H9 (cell line): ENCODE results near the gene EIF4A3. TPM values are rescaled to one million over a fixed set of nuclear protein-coding genes. Genes with fewer than 3 reads are reported as not detected.

Experiments
- DNase-seq: peaks from one replicate; pipeline ENCODE4 v3.0.0-alpha.2; 2017
- H2AFZ ChIP-seq: one replicate; pipeline ENCODE4 v1.6.1; 2013; ENCODE audit warnings: mild to moderate bottlenecking, low read length, control low read depth, moderate library complexity
- H2AK5ac ChIP-seq: 2 replicates; pipeline ENCODE4 v1.6.1; 2013; ENCODE audit warnings: low read length, control low read depth, mixed read lengths; ENCODE audit not compliant: insufficient read length
- H2BK120ac ChIP-seq: one replicate; pipeline ENCODE4 v1.6.1; 2013; ENCODE audit warnings: low read depth, mild to moderate bottlenecking, low read length, control low read depth, inconsistent platforms; ENCODE audit not compliant: poor library complexity, severe bottlenecking
- H2BK12ac ChIP-seq: 2 replicates; pipeline ENCODE4 v1.6.1; 2013; ENCODE audit warnings: low read length, control low read depth, mixed read lengths, low read depth; ENCODE audit not compliant: insufficient read length
- H2BK15ac ChIP-seq: 2 replicates; pipeline ENCODE4 v1.6.1; 2013; ENCODE audit warnings: low read depth, low read length, control low read depth
- H2BK20ac ChIP-seq: one replicate; pipeline ENCODE4 v1.6.1; 2013; ENCODE audit warnings: low read depth, mild to moderate bottlenecking, low read length, control low read depth, inconsistent platforms; ENCODE audit not compliant: poor library complexity, severe bottlenecking
- H2BK5ac ChIP-seq: 2 replicates; pipeline ENCODE4 v1.6.1; 2013; ENCODE audit warnings: low read length, control low read depth, mixed read lengths; ENCODE audit not compliant: insufficient read length
- H3K14ac ChIP-seq: 2 replicates; pipeline ENCODE4 v1.6.1; 2013; ENCODE audit warnings: low read length, control low read depth; ENCODE audit not compliant: insufficient read depth
- H3K18ac ChIP-seq: 2 replicates; pipeline ENCODE4 v1.6.1; 2013; ENCODE audit warnings: low read depth, mild to moderate bottlenecking, mixed read lengths, low read length, control low read depth; ENCODE audit not compliant: insufficient read length
- H3K23ac ChIP-seq: 2 replicates; pipeline ENCODE4 v1.6.1; 2013; ENCODE audit warnings: low read length, control low read depth, mixed read lengths, low read depth; ENCODE audit not compliant: insufficient read length
- H3K23me2 ChIP-seq: 2 replicates; pipeline ENCODE4 v1.6.1; 2013; ENCODE audit warnings: low read depth, mild to moderate bottlenecking, mixed read lengths, low read length, control low read depth; ENCODE audit not compliant: insufficient read length, poor library complexity, severe bottlenecking
- H3K27ac ChIP-seq: 2 replicates; pipeline ENCODE4 v1.5.1; 2013; ENCODE audit warnings: low read length, control low read depth, mixed read lengths, low read depth; ENCODE audit not compliant: insufficient read length
- H3K27me3 ChIP-seq: 2 replicates; pipeline ENCODE4 v1.6.1; 2013; ENCODE audit warnings: low read length, control low read depth, inconsistent platforms; ENCODE audit not compliant: insufficient read depth
- H3K4ac ChIP-seq: 2 replicates; pipeline ENCODE4 v1.6.1; 2013; ENCODE audit warnings: low read depth, mild to moderate bottlenecking, control low read depth, inconsistent platforms, low read length, moderate library complexity
- H3K4me1 ChIP-seq: 2 replicates; pipeline ENCODE4 v1.6.1; 2013; ENCODE audit warnings: low read length, control low read depth, inconsistent platforms; ENCODE audit not compliant: insufficient read depth
- H3K4me2 ChIP-seq: 2 replicates; pipeline ENCODE4 v1.6.1; 2013; ENCODE audit warnings: low read length, control low read depth, mixed read lengths; ENCODE audit not compliant: insufficient read length, insufficient read depth
- H3K56ac ChIP-seq: 2 replicates; pipeline ENCODE4 v1.6.1; 2013; ENCODE audit warnings: low read depth, mild to moderate bottlenecking, mixed read lengths, low read length, control low read depth; ENCODE audit not compliant: insufficient read length
- H3K79me1 ChIP-seq: 2 replicates; pipeline ENCODE4 v1.6.1; 2013; ENCODE audit warnings: low read depth, mild to moderate bottlenecking, moderate library complexity, low read length, control low read depth, inconsistent platforms; ENCODE audit not compliant: insufficient read depth, poor library complexity, severe bottlenecking
- H3K79me2 ChIP-seq: 2 replicates; pipeline ENCODE4 v1.6.1; 2013; ENCODE audit warnings: low read length, control low read depth, inconsistent platforms; ENCODE audit not compliant: insufficient read depth
- H3K9ac ChIP-seq: 2 replicates; pipeline ENCODE4 v1.6.1; 2013; ENCODE audit warnings: low read length, control low read depth, mixed read lengths; ENCODE audit not compliant: insufficient read length; ENCODE audit errors: extremely low read depth
- H3K9me3 ChIP-seq: one replicate; pipeline ENCODE4 v1.6.1; 2013; ENCODE audit warnings: low read depth, low read length, inconsistent platforms; ENCODE audit not compliant: control insufficient read depth
- H3T11ph ChIP-seq: one replicate; pipeline ENCODE4 v1.6.1; 2013; ENCODE audit warnings: mild to moderate bottlenecking, low read length, control low read depth, inconsistent platforms
- H4K20me1 ChIP-seq: one replicate; pipeline ENCODE4 v1.6.1; 2013; ENCODE audit not compliant: control insufficient read depth, insufficient read length, insufficient read depth
- H4K5ac ChIP-seq: 2 replicates; pipeline ENCODE4 v1.6.1; 2013; ENCODE audit warnings: low read depth, mild to moderate bottlenecking, mixed read lengths, low read length, control low read depth; ENCODE audit not compliant: insufficient read length
- H4K8ac ChIP-seq: replicated peaks from 2 replicates; pipeline ENCODE4 v1.6.1; 2013; ENCODE audit warnings: low read length, control low read depth, mixed read lengths, low read depth; ENCODE audit not compliant: insufficient read length
- H4K91ac ChIP-seq: 2 replicates; pipeline ENCODE4 v1.6.1; 2013; ENCODE audit warnings: low read depth, mild to moderate bottlenecking, moderate library complexity, mixed read lengths, low read length, control low read depth; ENCODE audit not compliant: insufficient read length
- H3K27ac Mint-ChIP-seq, 3 experiments: 2 replicates in 2 of 3; 3 replicates in 1 of 3; pipeline ENCODE4 v1.8.0; 2020 to 2021; ENCODE audit warnings: mixed read lengths in 3 of 3, mild to moderate bottlenecking in 1 of 3, moderate library complexity in 1 of 3
- H3K27me3 Mint-ChIP-seq: 2 replicates; pipeline ENCODE4 v1.8.0; 2021; ENCODE audit warnings: low read depth, mild to moderate bottlenecking, moderate library complexity, mixed read lengths
- H3K36me3 Mint-ChIP-seq, 3 experiments: 2 replicates in 2 of 3; 3 replicates in 1 of 3; pipeline ENCODE4 v1.8.0; 2020 to 2021; ENCODE audit warnings: low read depth in 3 of 3, mixed read lengths in 3 of 3; ENCODE audit not compliant: insufficient read depth in 1 of 3
- H3K4me1 Mint-ChIP-seq, 2 experiments: 2 replicates each; pipeline ENCODE4 v1.8.0; 2020; ENCODE audit warnings: mixed read lengths in 2 of 2
- H3K4me3 Mint-ChIP-seq, 2 experiments: 2 replicates in 1 of 2; 3 replicates in 1 of 2; pipeline ENCODE4 v1.8.0; 2020 to 2021; ENCODE audit warnings: mild to moderate bottlenecking in 2 of 2, mixed read lengths in 2 of 2, moderate library complexity in 1 of 2
- H3K9me3 Mint-ChIP-seq, 2 experiments: 2 replicates in 1 of 2; 3 replicates in 1 of 2; pipeline ENCODE4 v1.8.0; 2020; ENCODE audit warnings: mild to moderate bottlenecking in 2 of 2, mixed read lengths in 2 of 2, moderate library complexity in 1 of 2
- WGBS: extraction: QIAGEN DNeasy Blood & Tissue Kit; methylation state at CpG from one replicate; pipeline ENCODE4 v1.1.7; 2013; ENCODE audit warnings: missing lambda C conversion rate, low lambda C conversion rate, mixed read lengths; ENCODE audit not compliant: insufficient read length; ENCODE audit errors: extremely low coverage; 5-methylcytosine and 5-hydroxymethylcytosine counted together
- total RNA-seq: library from RNA; stranded (reverse); gene quantifications from 2 replicates; pipeline ENCODE4 v1.2.1, GENCODE V29; 2021
- TF ChIP-seq, protein P1 (sequence below): fragments of 200-600 bp; sonication (generic); conservative IDR thresholded peaks from 3 replicates; pipeline ENCODE4 v1.8.0; 2021; ENCODE audit warnings: antibody characterized with exemption, mild to moderate bottlenecking

Gene EIF4A3
- total RNA-seq, 1 experiment from 2014 or later = 162 TPM

DNA sequence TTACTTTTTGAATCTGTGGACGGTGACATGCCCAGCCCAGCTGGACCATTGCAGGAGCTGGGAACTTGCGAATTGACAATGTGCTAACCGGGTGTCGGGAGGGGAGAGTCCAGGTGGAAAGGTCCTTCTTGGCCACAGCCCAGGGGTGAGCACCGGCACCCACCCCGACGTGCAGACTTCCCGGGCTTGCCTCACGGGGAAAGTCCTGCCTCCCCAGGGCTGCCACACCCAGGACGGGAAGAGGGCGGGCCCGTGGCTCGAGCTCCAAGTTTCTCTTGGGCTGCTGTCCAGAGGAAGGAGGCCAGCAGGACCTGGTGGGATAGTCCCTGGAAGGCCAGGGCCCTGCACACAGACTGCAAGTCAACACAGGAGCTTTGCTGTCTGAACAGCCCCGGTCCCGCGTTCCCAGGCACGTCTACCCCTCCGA, 40.6 kb upstream of the EIF4A3 start:
- WGBS = no CpG with 5 or more reads among the region's 18 CpGs
- no peak overlapping the region for H3T11ph ChIP-seq

More for the DNA sequence above, 40.6 kb upstream of the EIF4A3 start:
- no peak overlapping the region for H3K23ac ChIP-seq
- no peak for DNase-seq
- no peak overlapping the region for H2AK5ac ChIP-seq
- Mint-ChIP-seq H3K9me3 (no peaks in the 10 kb centered on the region), H3K27ac (no peak overlapping the region), H3K36me3 (no peaks in the 10 kb centered on the region), H3K4me1 (peaks cover 2 to 14% of the 10 kb centered on the region in 2 experiments; a peak in 3 of 4 replicates), H3K4me3 (no peak overlapping the region), H3K27me3 (peaks cover 6% of the 10 kb centered on the region)
- H3K23me2 ChIP-seq = no peaks in the 10 kb centered on the region
- no peak overlapping the region for H3K18ac ChIP-seq
- no peak overlapping the region for H4K5ac ChIP-seq
- H3K9me3 ChIP-seq = no peaks in the 10 kb centered on the region
- no peak overlapping the region for H4K91ac ChIP-seq
- no peak overlapping the region for H3K9ac ChIP-seq
- no peaks in the 10 kb centered on the region for H4K20me1 ChIP-seq
- no peaks in the 10 kb centered on the region for H3K79me1 ChIP-seq
- H3K14ac ChIP-seq = no peak overlapping the region
- H3K4me1 ChIP-seq = no peaks in the 10 kb centered on the region
- H3K27me3 ChIP-seq = no peaks in the 10 kb centered on the region
- H2BK15ac ChIP-seq = no peak overlapping the region
- no peak overlapping the region for H3K4me2 ChIP-seq
- no peak overlapping the region for H3K56ac ChIP-seq
- no peak overlapping the region for H2BK5ac ChIP-seq
- H3K4ac ChIP-seq = no peak overlapping the region
- TF ChIP-seq, protein P1, sequence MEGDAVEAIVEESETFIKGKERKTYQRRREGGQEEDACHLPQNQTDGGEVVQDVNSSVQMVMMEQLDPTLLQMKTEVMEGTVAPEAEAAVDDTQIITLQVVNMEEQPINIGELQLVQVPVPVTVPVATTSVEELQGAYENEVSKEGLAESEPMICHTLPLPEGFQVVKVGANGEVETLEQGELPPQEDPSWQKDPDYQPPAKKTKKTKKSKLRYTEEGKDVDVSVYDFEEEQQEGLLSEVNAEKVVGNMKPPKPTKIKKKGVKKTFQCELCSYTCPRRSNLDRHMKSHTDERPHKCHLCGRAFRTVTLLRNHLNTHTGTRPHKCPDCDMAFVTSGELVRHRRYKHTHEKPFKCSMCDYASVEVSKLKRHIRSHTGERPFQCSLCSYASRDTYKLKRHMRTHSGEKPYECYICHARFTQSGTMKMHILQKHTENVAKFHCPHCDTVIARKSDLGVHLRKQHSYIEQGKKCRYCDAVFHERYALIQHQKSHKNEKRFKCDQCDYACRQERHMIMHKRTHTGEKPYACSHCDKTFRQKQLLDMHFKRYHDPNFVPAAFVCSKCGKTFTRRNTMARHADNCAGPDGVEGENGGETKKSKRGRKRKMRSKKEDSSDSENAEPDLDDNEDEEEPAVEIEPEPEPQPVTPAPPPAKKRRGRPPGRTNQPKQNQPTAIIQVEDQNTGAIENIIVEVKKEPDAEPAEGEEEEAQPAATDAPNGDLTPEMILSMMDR = no peak
- no peak overlapping the region for H3K27ac ChIP-seq
- no peak overlapping the region for H4K8ac ChIP-seq
- no peak overlapping the region for H2BK12ac ChIP-seq
- H2AFZ ChIP-seq = no peak overlapping the region
- H2BK120ac ChIP-seq = no peak overlapping the region
- H3K79me2 ChIP-seq = no peaks in the 10 kb centered on the region
- no peak overlapping the region for H2BK20ac ChIP-seq
